ENCODE results near the gene KLRB1. TPM values are rescaled to one million over a fixed set of nuclear protein-coding genes. Genes with fewer than 3 reads are reported as not detected.
"Not testable (repeated sequence)": the region's sequence is repeated elsewhere in the genome, so short reads cannot be mapped to it uniquely, and the experiment has no call there.

Gene KLRB1
- total and polyA plus RNA-seq, 2 experiments from 2014 or later, result not detected

GRCh38 chr12:9648701-9649531, 41.2 kb upstream of the KLRB1 start:
- H2AFZ ChIP-seq, result peak overlapping the region; percentile 81

GRCh38 chr12:9647825-9648700, 40.3 kb upstream of the KLRB1 start:
- Histone ChIP-seq H4K20me1 (ENCODE audit: insufficient read depth, poor library complexity, severe bottlenecking) (no peaks in the 10 kb centered on the region), H3K9me3 (ENCODE audit: low read depth) (no peaks in the 10 kb centered on the region), H3K27ac (peak overlapping the region; percentile 94), H3K27me3 (no peaks in the 10 kb centered on the region), H3K79me2 (peaks cover 46% of the 10 kb centered on the region), H3K9me2 (replicated peaks; ENCODE audit: insufficient read depth) (no peaks in the 10 kb centered on the region), H3K4me3 (peak overlapping the region; percentile 88), H3K4me1 (ENCODE audit: insufficient read depth) (peaks cover 29% of the 10 kb centered on the region), H2AFZ (peak overlapping the region; percentile 81), H3K4me2 (peak overlapping the region; percentile 87), H3K36me3 (replicated peaks; ENCODE audit: insufficient read depth, low read depth) (no peaks in the 10 kb centered on the region)
- DNase-seq (ENCODE audit: low spot score), result peak; percentile 91
- TF ChIP-seq EZH2phosphoT487 (IDR thresholded peaks at IDR 0.05; ENCODE audit: low read depth, severe bottlenecking, unreplicated experiment), result no peak
- TF ChIP-seq CTCF (IDR thresholded peaks at IDR 0.05; ENCODE audit: poor library complexity), result no peak
- no peak for TF ChIP-seq EZH2 (IDR thresholded peaks at IDR 0.05; ENCODE audit: borderline replicate concordance)
- WGBS (ENCODE audit: low lambda C conversion rate, missing lambda C conversion rate), result under 1% methylated on average over 44 of the region's 55 CpGs

More at GRCh38 chr12:9648701-9649531, 41.2 kb upstream of the KLRB1 start:
- no peaks in the 10 kb centered on the region for H4K20me1 ChIP-seq (ENCODE audit: insufficient read depth, poor library complexity, severe bottlenecking)
- H3K27me3 ChIP-seq, result no peaks in the 10 kb centered on the region
- no peaks in the 10 kb centered on the region for H3K36me3 ChIP-seq (replicated peaks; ENCODE audit: insufficient read depth, low read depth)
- H3K4me2 ChIP-seq, result peak overlapping the region; percentile 87
- H3K9me2 ChIP-seq (replicated peaks; ENCODE audit: insufficient read depth), result no peaks in the 10 kb centered on the region
- WGBS (ENCODE audit: low lambda C conversion rate, missing lambda C conversion rate), result 17% methylated on average over 13 of the region's 13 CpGs
- no peak for DNase-seq (ENCODE audit: low spot score)
- H3K79me2 ChIP-seq, result peaks cover 54% of the 10 kb centered on the region
- no peaks in the 10 kb centered on the region for H3K9me3 ChIP-seq (ENCODE audit: low read depth)
- H3K4me3 ChIP-seq, result peak overlapping the region; percentile 88
- peaks cover 29% of the 10 kb centered on the region for H3K4me1 ChIP-seq (ENCODE audit: insufficient read depth)
- H3K27ac ChIP-seq, result peak overlapping the region; percentile 94
- TF ChIP-seq CTCF (IDR thresholded peaks at IDR 0.05; ENCODE audit: poor library complexity) (no peak), EZH2 (IDR thresholded peaks at IDR 0.05; ENCODE audit: borderline replicate concordance) (no peak), EZH2phosphoT487 (IDR thresholded peaks at IDR 0.05; ENCODE audit: low read depth, severe bottlenecking, unreplicated experiment) (no peak)

GRCh38 chr12:9646794-9647781, 39.4 kb upstream of the KLRB1 start:
- TF ChIP-seq EZH2 (IDR thresholded peaks at IDR 0.05; ENCODE audit: borderline replicate concordance) (no peak), EZH2phosphoT487 (IDR thresholded peaks at IDR 0.05; ENCODE audit: low read depth, severe bottlenecking, unreplicated experiment) (no peak), CTCF (IDR thresholded peaks at IDR 0.05; ENCODE audit: poor library complexity) (no peak)
- 37% methylated on average over 13 of the region's 13 CpGs for WGBS (ENCODE audit: low lambda C conversion rate, missing lambda C conversion rate)
- no peaks in the 10 kb centered on the region for H3K36me3 ChIP-seq (replicated peaks; ENCODE audit: insufficient read depth, low read depth)

GRCh38 chr12:9644985-9645551, 37.4 kb upstream of the KLRB1 start:
- H3K27ac ChIP-seq; H3K4me3 ChIP-seq; H3K27me3 ChIP-seq; H3K4me2 ChIP-seq; DNase-seq (ENCODE audit: low spot score); H3K9me3 ChIP-seq (ENCODE audit: low read depth); H2AFZ ChIP-seq; H3K9me2 ChIP-seq (replicated peaks; ENCODE audit: insufficient read depth); H4K20me1 ChIP-seq (ENCODE audit: insufficient read depth, poor library complexity, severe bottlenecking); H3K36me3 ChIP-seq (replicated peaks; ENCODE audit: insufficient read depth, low read depth): not testable (repeated sequence)
- peaks cover 19% of the 10 kb centered on the region for H3K4me1 ChIP-seq (ENCODE audit: insufficient read depth)
- H3K79me2 ChIP-seq, result peaks cover 16% of the 10 kb centered on the region
- 83% methylated on average over 1 of the region's 1 CpG for WGBS (ENCODE audit: low lambda C conversion rate, missing lambda C conversion rate)

More at GRCh38 chr12:9646794-9647781, 39.4 kb upstream of the KLRB1 start:
- Histone ChIP-seq H2AFZ (peak overlapping the region; percentile 81), H3K4me3 (peak overlapping the region; percentile 88), H3K27ac (peak overlapping the region; percentile 94), H3K9me2 (replicated peaks; ENCODE audit: insufficient read depth) (no peaks in the 10 kb centered on the region), H3K9me3 (ENCODE audit: low read depth) (no peaks in the 10 kb centered on the region), H3K4me1 (ENCODE audit: insufficient read depth) (peaks cover 29% of the 10 kb centered on the region), H4K20me1 (ENCODE audit: insufficient read depth, poor library complexity, severe bottlenecking) (no peaks in the 10 kb centered on the region), H3K27me3 (no peaks in the 10 kb centered on the region), H3K79me2 (peaks cover 36% of the 10 kb centered on the region), H3K4me2 (peak overlapping the region; percentile 87)
- DNase-seq (ENCODE audit: low spot score), result peak; percentile 30
